Aorta (tissue), 4 donors: Measurements from ENCODE around the gene FGD1. TPM values are rescaled to one million over a fixed set of nuclear protein-coding genes. Genes with fewer than 3 reads are reported as not detected.

Source experiments
- polyA plus RNA-seq, 2 donors: library from polyadenylated mRNA; stranded (reverse); fragments of 200-250 nt; gene quantifications; one replicate each; pipeline ENCODE4 v1.2.3, GENCODE V29; 2013
- total RNA-seq, 2 donors: library from RNA; stranded (reverse); fragmentation: NEBNext Ultra II Directional; extraction: Animal tissue kit (Norgen Biotek cat#: 25700); gene quantifications; one replicate each; pipeline ENCODE4 v1.2.1, GENCODE V29; 2021
- donor health status: healthy with polysubstance abuse.
- donor health status: Bipolar disorder and iron deficiency.
- donor health status: DM: no; HTN: no; CAD: no.
- donor health status: DM: yes; HTN: yes; CAD: no.

FGD1 gene
- total and polyA plus RNA-seq, 4 donors: 1.0 to 12.5 (median 6.5) TPM

Other genes starting within 250 kb of the FGD1 start
- 1 to 10 TPM; 3.3 to 6.2 TPM for gene WNK3, start 138.2 kb downstream of the FGD1 start, total RNA-seq
- gene WNK3, start 138.2 kb downstream of the FGD1 start, polyA plus RNA-seq: under 1 TPM; under 0.01 to 0.43 TPM
- 10 to 100 TPM; 39.5 to 42.7 TPM for gene TSR2, start 55.8 kb downstream of the FGD1 start, total RNA-seq
- 100 to 1,000 TPM in 1 of 2 donors, 10 to 100 TPM in 1; 52.6 to 101 TPM for gene TSR2, start 55.8 kb downstream of the FGD1 start, polyA plus RNA-seq
- gene GNL3L, start 34.0 kb upstream of the FGD1 start, total RNA-seq: 10 to 100 TPM; 29.8 to 35.1 TPM
- gene GNL3L, start 34.0 kb upstream of the FGD1 start, polyA plus RNA-seq: 1 to 10 TPM; 1.1 to 5.3 TPM